Neural cell (in vitro differentiated cells): Measurements from ENCODE around the gene PANK4. TPM values are rescaled to one million over a fixed set of nuclear protein-coding genes. Genes with fewer than 3 reads are reported as not detected.

Source experiments
- H2AFZ ChIP-seq: fragments of 200-600, 300-800 bp; sonication (generic), shearing (Covaris generic); 2 replicates; pipeline ENCODE4 v1.6.0; 2014; ENCODE audit warnings: low read depth, mild to moderate bottlenecking, antibody characterized with exemption, low read length, moderate library complexity
- H3F3A ChIP-seq: fragments of 200-600 bp; shearing (Covaris generic); 2 replicates; pipeline ENCODE4 v1.6.1; 2016; ENCODE audit warnings: mild to moderate bottlenecking, moderate library complexity, mixed read lengths, antibody characterized with exemption, low read length; ENCODE audit not compliant: insufficient read depth, poor library complexity, severe bottlenecking
- H3K27ac ChIP-seq: fragments of 200-600, 300-800 bp; sonication (generic), shearing (Covaris generic); 2 replicates; pipeline ENCODE4 v1.5.1; 2014; ENCODE audit warnings: mild to moderate bottlenecking, low read length, moderate library complexity
- H3K27me3 ChIP-seq: fragments of 300-800, 200-600 bp; sonication (generic), shearing (Covaris generic); 2 replicates; pipeline ENCODE4 v1.6.0; 2014; ENCODE audit warnings: mild to moderate bottlenecking, low read depth, low read length, moderate library complexity; ENCODE audit not compliant: insufficient read depth
- H3K36me3 ChIP-seq: fragments of 300-800, 200-600 bp; sonication (generic), shearing (Covaris generic); 2 replicates; pipeline ENCODE4 v1.5.1; 2014; ENCODE audit warnings: mild to moderate bottlenecking, antibody characterized with exemption, low read length, moderate library complexity; ENCODE audit not compliant: insufficient read depth
- H3K4me2 ChIP-seq: fragments of 300-800, 200-600 bp; sonication (generic), shearing (Covaris generic); 2 replicates; pipeline ENCODE4 v1.6.0; 2014; ENCODE audit warnings: mild to moderate bottlenecking, low read length
- H3K4me3 ChIP-seq: fragments of 300-800, 200-600 bp; sonication (generic), shearing (Covaris generic); 2 replicates; pipeline ENCODE4 v1.5.1; 2014; ENCODE audit warnings: mild to moderate bottlenecking, low read length, moderate library complexity
- H3K79me2 ChIP-seq: fragments of 200-600 bp; shearing (Covaris generic); replicated peaks from 2 replicates; pipeline ENCODE4 v1.6.0; 2014; ENCODE audit warnings: mild to moderate bottlenecking, low read length, moderate library complexity; ENCODE audit not compliant: insufficient read depth
- H3K9ac ChIP-seq: fragments of 300-800, 200-600 bp; sonication (generic), shearing (Covaris generic); 2 replicates; pipeline ENCODE4 v1.6.1; 2016; ENCODE audit warnings: mild to moderate bottlenecking, low read length, mixed read lengths
- H3K9me2 ChIP-seq: fragments of 200-600 bp; shearing (Covaris generic); 2 replicates; pipeline ENCODE4 v1.6.1; 2016; ENCODE audit warnings: mild to moderate bottlenecking, low read length, mixed read lengths; ENCODE audit not compliant: insufficient read depth
- H3K9me3 ChIP-seq: fragments of 200-600, 300-800 bp; sonication (generic), shearing (Covaris generic); 2 replicates; pipeline ENCODE4 v1.6.1; 2016; ENCODE audit warnings: mild to moderate bottlenecking, mixed run types, low read length, moderate library complexity, mixed read lengths
- H4K20me1 ChIP-seq: fragments of 200-600 bp; shearing (Covaris generic); 2 replicates; pipeline ENCODE4 v1.6.1; 2016; ENCODE audit warnings: mild to moderate bottlenecking, mixed run types; ENCODE audit not compliant: insufficient read depth
- EP300 ChIP-seq: fragments of 450-650 bp; conservative IDR thresholded peaks from 2 replicates; pipeline ENCODE4 v1.6.1; 2014; ENCODE audit warnings: antibody characterized with exemption, mild to moderate bottlenecking, moderate library complexity; ENCODE audit not compliant: poor library complexity, severe bottlenecking
- EZH2 ChIP-seq: fragments of 200-600, 300-800 bp; shearing (Covaris generic), sonication (generic); IDR thresholded peaks from 2 replicates; pipeline ENCODE4 v1.6.1; 2014; ENCODE audit warnings: antibody characterized with exemption, low read length, borderline replicate concordance, mild to moderate bottlenecking; ENCODE audit not compliant: insufficient read depth, poor library complexity, severe bottlenecking
- MXI1 ChIP-seq: fragments of 450-650 bp; conservative IDR thresholded peaks from 2 replicates; pipeline ENCODE4 v1.6.1; 2014; ENCODE audit warnings: antibody characterized with exemption, mild to moderate bottlenecking; ENCODE audit not compliant: poor library complexity, severe bottlenecking
- POLR2AphosphoS5 ChIP-seq: IDR thresholded peaks from 2 replicates; pipeline ENCODE4 v1.6.1; 2012
- RAD21 ChIP-seq: fragments of 450-650 bp; conservative IDR thresholded peaks from 2 replicates; pipeline ENCODE4 v1.6.1; 2014; ENCODE audit warnings: antibody characterized with exemption, mild to moderate bottlenecking, moderate library complexity
- SMC3 ChIP-seq: fragments of 450-650 bp; conservative IDR thresholded peaks from 2 replicates; pipeline ENCODE4 v1.6.1; 2014; ENCODE audit warnings: antibody characterized with exemption, mild to moderate bottlenecking, moderate library complexity; ENCODE audit not compliant: poor library complexity
- TAF1 ChIP-seq: IDR thresholded peaks from 2 replicates; pipeline ENCODE4 v1.6.1; 2012; ENCODE audit warnings: low read depth
- polyA plus RNA-seq: library from polyadenylated mRNA; depleted of rRNA; stranded (reverse); fragments of >200 nt; gene quantifications from 2 replicates; pipeline ENCODE4 v1.2.3, GENCODE V29; 2014
- TF ChIP-seq, protein P1 (sequence below): fragments of 450-650 bp; IDR thresholded peaks from 2 replicates; pipeline ENCODE4 v1.5.1; 2014; ENCODE audit warnings: antibody characterized with exemption, mild to moderate bottlenecking, moderate library complexity; ENCODE audit not compliant: poor library complexity, severe bottlenecking
- TF ChIP-seq, protein P2 (sequence below): IDR thresholded peaks from 2 replicates; pipeline ENCODE4 v1.6.1; 2012; ENCODE audit warnings: borderline replicate concordance

Gene PANK4
- polyA plus RNA-seq, 1 donor from 2014 or later = 37.9 TPM

DNA sequence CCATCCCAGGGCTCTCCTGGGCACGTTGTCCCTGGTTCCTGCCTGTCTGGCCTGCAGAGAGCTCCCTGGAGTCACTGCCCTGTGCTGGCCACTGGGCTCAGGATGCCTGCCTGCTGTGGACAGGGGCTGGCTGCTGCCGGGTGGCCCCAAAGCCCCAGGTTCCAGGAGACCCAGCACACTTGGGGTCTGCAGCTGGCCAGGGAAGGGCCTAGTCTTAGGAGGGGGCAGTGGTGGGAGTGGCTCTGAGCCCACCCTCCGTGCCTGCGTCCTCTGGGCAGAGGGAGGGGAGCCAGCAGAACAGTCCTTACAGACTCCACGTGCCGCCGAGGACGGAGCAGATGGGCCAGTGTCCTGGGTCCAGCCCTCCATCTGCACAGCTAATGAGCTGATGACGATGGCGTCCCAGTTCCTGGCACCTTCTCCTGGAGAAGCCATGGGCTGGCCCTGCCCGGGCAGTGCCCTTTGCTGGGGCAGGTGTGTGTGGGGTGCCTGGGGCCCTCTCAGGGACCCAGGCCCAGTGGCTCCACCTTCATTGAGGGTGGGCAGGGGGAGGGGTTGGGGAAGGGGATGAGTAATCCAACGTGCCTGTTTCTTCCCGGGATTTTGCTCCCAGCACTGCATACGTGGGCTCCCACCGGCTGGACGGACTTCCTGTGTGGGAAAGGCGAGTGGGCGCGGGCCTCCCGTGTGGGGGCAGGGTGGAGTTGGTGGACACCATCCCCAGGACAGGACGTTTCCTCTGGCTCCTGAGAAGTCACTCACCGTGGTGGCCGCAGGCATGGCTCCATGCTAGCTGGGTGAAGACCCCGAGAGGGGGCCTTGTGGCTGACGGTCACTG is 57.1 kb downstream of the PANK4 start:
- H3K36me3 ChIP-seq = no peaks in the 10 kb centered on the region
- no peaks in the 10 kb centered on the region for H4K20me1 ChIP-seq
- H3K27me3 ChIP-seq = no peaks in the 10 kb centered on the region
- H3K9me3 ChIP-seq = no peaks in the 10 kb centered on the region
- no peak overlapping the region for H3K9ac ChIP-seq
- no peaks in the 10 kb centered on the region for H3K9me2 ChIP-seq
- H3K4me2 ChIP-seq = no peak overlapping the region
- no peaks in the 10 kb centered on the region for H3K79me2 ChIP-seq
- H3K4me3 ChIP-seq = no peak overlapping the region
- TF ChIP-seq RAD21 = no peak
- no peak for TF ChIP-seq POLR2AphosphoS5
- TF ChIP-seq EZH2 = no peak
- TF ChIP-seq MXI1 = no peak
- TF ChIP-seq, protein P1, sequence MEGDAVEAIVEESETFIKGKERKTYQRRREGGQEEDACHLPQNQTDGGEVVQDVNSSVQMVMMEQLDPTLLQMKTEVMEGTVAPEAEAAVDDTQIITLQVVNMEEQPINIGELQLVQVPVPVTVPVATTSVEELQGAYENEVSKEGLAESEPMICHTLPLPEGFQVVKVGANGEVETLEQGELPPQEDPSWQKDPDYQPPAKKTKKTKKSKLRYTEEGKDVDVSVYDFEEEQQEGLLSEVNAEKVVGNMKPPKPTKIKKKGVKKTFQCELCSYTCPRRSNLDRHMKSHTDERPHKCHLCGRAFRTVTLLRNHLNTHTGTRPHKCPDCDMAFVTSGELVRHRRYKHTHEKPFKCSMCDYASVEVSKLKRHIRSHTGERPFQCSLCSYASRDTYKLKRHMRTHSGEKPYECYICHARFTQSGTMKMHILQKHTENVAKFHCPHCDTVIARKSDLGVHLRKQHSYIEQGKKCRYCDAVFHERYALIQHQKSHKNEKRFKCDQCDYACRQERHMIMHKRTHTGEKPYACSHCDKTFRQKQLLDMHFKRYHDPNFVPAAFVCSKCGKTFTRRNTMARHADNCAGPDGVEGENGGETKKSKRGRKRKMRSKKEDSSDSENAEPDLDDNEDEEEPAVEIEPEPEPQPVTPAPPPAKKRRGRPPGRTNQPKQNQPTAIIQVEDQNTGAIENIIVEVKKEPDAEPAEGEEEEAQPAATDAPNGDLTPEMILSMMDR = no peak
- no peak for TF ChIP-seq SMC3
- TF ChIP-seq EP300 = no peak
- TF ChIP-seq, protein P2, sequence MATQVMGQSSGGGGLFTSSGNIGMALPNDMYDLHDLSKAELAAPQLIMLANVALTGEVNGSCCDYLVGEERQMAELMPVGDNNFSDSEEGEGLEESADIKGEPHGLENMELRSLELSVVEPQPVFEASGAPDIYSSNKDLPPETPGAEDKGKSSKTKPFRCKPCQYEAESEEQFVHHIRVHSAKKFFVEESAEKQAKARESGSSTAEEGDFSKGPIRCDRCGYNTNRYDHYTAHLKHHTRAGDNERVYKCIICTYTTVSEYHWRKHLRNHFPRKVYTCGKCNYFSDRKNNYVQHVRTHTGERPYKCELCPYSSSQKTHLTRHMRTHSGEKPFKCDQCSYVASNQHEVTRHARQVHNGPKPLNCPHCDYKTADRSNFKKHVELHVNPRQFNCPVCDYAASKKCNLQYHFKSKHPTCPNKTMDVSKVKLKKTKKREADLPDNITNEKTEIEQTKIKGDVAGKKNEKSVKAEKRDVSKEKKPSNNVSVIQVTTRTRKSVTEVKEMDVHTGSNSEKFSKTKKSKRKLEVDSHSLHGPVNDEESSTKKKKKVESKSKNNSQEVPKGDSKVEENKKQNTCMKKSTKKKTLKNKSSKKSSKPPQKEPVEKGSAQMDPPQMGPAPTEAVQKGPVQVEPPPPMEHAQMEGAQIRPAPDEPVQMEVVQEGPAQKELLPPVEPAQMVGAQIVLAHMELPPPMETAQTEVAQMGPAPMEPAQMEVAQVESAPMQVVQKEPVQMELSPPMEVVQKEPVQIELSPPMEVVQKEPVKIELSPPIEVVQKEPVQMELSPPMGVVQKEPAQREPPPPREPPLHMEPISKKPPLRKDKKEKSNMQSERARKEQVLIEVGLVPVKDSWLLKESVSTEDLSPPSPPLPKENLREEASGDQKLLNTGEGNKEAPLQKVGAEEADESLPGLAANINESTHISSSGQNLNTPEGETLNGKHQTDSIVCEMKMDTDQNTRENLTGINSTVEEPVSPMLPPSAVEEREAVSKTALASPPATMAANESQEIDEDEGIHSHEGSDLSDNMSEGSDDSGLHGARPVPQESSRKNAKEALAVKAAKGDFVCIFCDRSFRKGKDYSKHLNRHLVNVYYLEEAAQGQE = no peak
- no peak for TF ChIP-seq TAF1
- H3K27ac ChIP-seq = no peak overlapping the region
- no peak overlapping the region for H2AFZ ChIP-seq
- H3F3A ChIP-seq = no peaks in the 10 kb centered on the region

DNA sequence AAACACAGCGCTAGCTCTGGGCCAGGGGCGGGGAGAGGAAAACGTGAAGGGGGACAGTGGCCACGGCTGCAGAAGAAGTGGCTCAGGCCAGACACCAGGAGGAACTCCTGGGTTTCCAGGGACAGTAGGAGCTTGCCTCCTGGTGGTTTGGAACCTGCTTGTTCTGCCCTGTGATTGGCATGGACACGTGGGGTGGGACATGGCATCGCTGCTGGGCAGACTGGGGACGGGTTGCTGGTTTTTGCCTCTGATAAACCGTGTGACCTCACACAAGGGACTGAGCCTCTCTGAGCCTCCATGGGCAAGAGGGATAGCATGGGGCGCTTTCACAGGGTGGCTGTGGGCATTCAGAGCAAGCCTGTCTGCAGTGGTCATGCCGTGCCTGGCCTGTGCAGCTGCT is 57.9 kb downstream of the PANK4 start:
- Histone ChIP-seq H3K9me3 (no peaks in the 10 kb centered on the region), H3K79me2 (no peaks in the 10 kb centered on the region), H3K9ac (no peak overlapping the region), H3K4me2 (no peak overlapping the region), H2AFZ (no peak overlapping the region), H3K9me2 (no peaks in the 10 kb centered on the region), H3K27me3 (no peaks in the 10 kb centered on the region), H3F3A (no peaks in the 10 kb centered on the region), H3K4me3 (no peak overlapping the region), H3K27ac (no peak overlapping the region), H4K20me1 (no peaks in the 10 kb centered on the region), H3K36me3 (no peaks in the 10 kb centered on the region)
- TF ChIP-seq EZH2 (no peak), EP300 (no peak), MXI1 (no peak), RAD21 (no peak), SMC3 (no peak), POLR2AphosphoS5 (no peak), TAF1 (no peak)
- TF ChIP-seq, protein P1 = no peak
- TF ChIP-seq, protein P2 = no peak
